Uterus (tissue), 2 donors: ENCODE results near the gene EXOC3.

Source experiments
- CTCF ChIP-seq, 4 experiments: fragments of 200-600 bp in 2 of 4; fragments of 450-650 bp in 2 of 4; sonication (generic) in 2 of 4; IDR thresholded peaks; one replicate each; pipeline ENCODE4 v1.5.1; 2016 to 2019; ENCODE audit warnings: antibody characterized with exemption in 4 of 4, mild to moderate bottlenecking in 2 of 4, moderate library complexity in 1 of 4
- POLR2A ChIP-seq, 2 donors: fragments of 450-650 bp; IDR thresholded peaks; one replicate each; pipeline ENCODE4 v1.6.1; 2016; ENCODE audit warnings: antibody characterized with exemption in 2 of 2, mild to moderate bottlenecking in 1 of 2, moderate library complexity in 1 of 2

- no peak for TF ChIP-seq CTCF (IDR thresholded peaks at IDR 0.05)
- no peak for TF ChIP-seq POLR2A (IDR thresholded peaks at IDR 0.05)
Observed at GRCh38 chr5:473551-474192, 30.7 kb downstream of the EXOC3 start.
